Activated CD8-positive, alpha-beta T cell treated with anti-CD3 and anti-CD28 coated beads for 36 hours (primary cell): Measurements from ENCODE around the gene MST1R. TPM values are rescaled to one million over a fixed set of nuclear protein-coding genes. Genes with fewer than 3 reads are reported as not detected.
A peak's percentile ranks its signal among the peaks of the same experiment; 100 is the strongest.

ENCODE experiments used
- ATAC-seq: fragments of 200-7000 bp; cut with Tn5 transposase; one replicate; pipeline ENCODE4 v1.10.0; 2021; ENCODE audit warnings: mild to moderate bottlenecking, moderate library complexity
- CTCF ChIA-PET: fragments of 350-600 bp; sonication (Branson Sonifier 250); formaldehyde crosslinking; loops from one replicate; lab custom pipeline; 2021; ENCODE audit warnings: antibody characterized with exemption; lab: Charles Lee
- POLR2A ChIA-PET: fragments of 350-600 bp; sonication (Branson Sonifier 250); formaldehyde crosslinking; loops from one replicate; lab custom pipeline; 2021; ENCODE audit warnings: antibody characterized with exemption; lab: Charles Lee
- DNase-seq: peaks from one replicate; pipeline ENCODE4 v3.0.0-alpha.2; 2020
- H3K27ac Mint-ChIP-seq: one replicate; pipeline ENCODE4 v1.8.0; 2021; ENCODE audit warnings: mild to moderate bottlenecking, mixed read lengths
- H3K27me3 Mint-ChIP-seq: one replicate; pipeline ENCODE4 v1.8.0; 2021; ENCODE audit warnings: mixed read lengths
- H3K36me3 Mint-ChIP-seq: one replicate; pipeline ENCODE4 v1.8.0; 2021; ENCODE audit warnings: low read depth, mixed read lengths
- H3K4me1 Mint-ChIP-seq: one replicate; pipeline ENCODE4 v1.8.0; 2021; ENCODE audit warnings: low read depth, mixed read lengths
- H3K4me3 Mint-ChIP-seq: one replicate; pipeline ENCODE4 v1.8.0; 2021; ENCODE audit warnings: mild to moderate bottlenecking, moderate library complexity, mixed read lengths
- H3K9me3 Mint-ChIP-seq: one replicate; pipeline ENCODE4 v1.8.0; 2021; ENCODE audit warnings: mixed read lengths
- CTCF ChIP-seq: fragments of 200-600 bp; IDR thresholded peaks from one replicate; pipeline ENCODE4 v1.8.0; 2022; ENCODE audit warnings: antibody characterized with exemption, mild to moderate bottlenecking
- intact Hi-C: fragments of 100-400 bp; cut with micrococcal nuclease; formaldehyde crosslinking; loops from one replicate; pipeline ENCODE4 v1.10.0; 2022
- total RNA-seq, 2 experiments: library from RNA; stranded (reverse); gene quantifications; one replicate each; pipeline ENCODE4 v1.2.3, GENCODE V29; 2021

Gene MST1R
- total RNA-seq, 2 experiments from 2014 or later = 0.79 to 1.1 TPM

GRCh38 chr3:49929291-49930167 lies 25.9 kb upstream of the MST1R start, which contains the start of gene MON1A:
MON1A (minus strand) TSS chr3:49929811; CDS start chr3:49913346, 16,465 bp downstream.
- H3K27ac Mint-ChIP-seq = peak within 1 kb of the TSS; percentile 90
- H3K9me3 Mint-ChIP-seq = no peaks in the 10 kb centered on the region
- intact Hi-C loops = no loop called here
- ChIA-PET POLR2A (interaction anchor here (0.7 to 4.7 kb wide), 8 partner anchors 11 to 370 kb away, joined by 3 to 28 read pairs (median 3); partner anchors contain the start of genes RBM6 and UBA7), CTCF (interaction anchor here (1.3 to 3.1 kb wide), 5 partner anchors 11 to 127 kb away, joined by 3 to 10 read pairs (median 4); partner anchors contain the start of genes INKA1 and RBM6)
- peak within 1 kb of the TSS; percentile 86 for H3K4me3 Mint-ChIP-seq
- TF ChIP-seq CTCF = peak; percentile 33
- no peaks in the 10 kb centered on the region for H3K27me3 Mint-ChIP-seq
- H3K36me3 Mint-ChIP-seq = peaks cover 3% of the 10 kb centered on the region
- peaks cover 25% of the 10 kb centered on the region for H3K4me1 Mint-ChIP-seq
- ATAC-seq = peak; percentile 95
- peak; percentile 92 for DNase-seq

GRCh38 chr3:49928481-49929017 lies 24.9 kb upstream of the MST1R start:
- intact Hi-C loops = no loop called here
- Mint-ChIP-seq H3K9me3 (no peaks in the 10 kb centered on the region), H3K4me1 (peaks cover 25% of the 10 kb centered on the region), H3K27me3 (no peaks in the 10 kb centered on the region), H3K4me3 (peak overlapping the region; percentile 86), H3K27ac (peak overlapping the region; percentile 73), H3K36me3 (peaks cover 8% of the 10 kb centered on the region)
- ATAC-seq (no peak), DNase-seq (no peak)
- TF ChIP-seq CTCF = no peak
- ChIA-PET POLR2A (interaction anchor here (0.7 to 4.7 kb wide), 3 partner anchors 11 to 194 kb away, joined by 3 to 28 read pairs (median 3); partner anchors contain the start of gene RBM6), CTCF (interaction anchor here (0.7 to 3.1 kb wide), 5 partner anchors 12 to 126 kb away, joined by 3 to 10 read pairs (median 4); partner anchors contain the start of genes INKA1 and RBM6)

GRCh38 chr3:49927798-49928197 lies 24.1 kb upstream of the MST1R start:
- DNase-seq (no peak), ATAC-seq (no peak)
- TF ChIP-seq CTCF = no peak
- CTCF ChIA-PET = interaction anchor here (0.7 to 3.1 kb wide), 3 partner anchors 20 to 125 kb away, joined by 3 to 10 read pairs (median 3); partner anchors contain the start of gene INKA1
- H3K27me3 Mint-ChIP-seq = no peaks in the 10 kb centered on the region
- no peak overlapping the region for H3K27ac Mint-ChIP-seq
- POLR2A ChIA-PET = interaction anchor here (4.7 kb wide), 1 partner anchor 12 kb away, joined by 28 read pairs; the partner anchor contains the start of gene RBM6
- H3K4me3 Mint-ChIP-seq = no peak overlapping the region
- H3K9me3 Mint-ChIP-seq = no peaks in the 10 kb centered on the region
- H3K4me1 Mint-ChIP-seq = peaks cover 25% of the 10 kb centered on the region
- peaks cover 8% of the 10 kb centered on the region for H3K36me3 Mint-ChIP-seq
- intact Hi-C loops = no loop called here

GRCh38 chr3:49926117-49926728 lies 22.6 kb upstream of the MST1R start:
- ATAC-seq = no peak
- no peak overlapping the region for H3K4me3 Mint-ChIP-seq
- H3K4me1 Mint-ChIP-seq = peaks cover 25% of the 10 kb centered on the region
- H3K36me3 Mint-ChIP-seq = peaks cover 8% of the 10 kb centered on the region
- intact Hi-C loops = no loop called here
- H3K27me3 Mint-ChIP-seq = no peaks in the 10 kb centered on the region
- no peak for DNase-seq
- ChIA-PET CTCF (no interaction called here), POLR2A (no interaction called here)
- H3K27ac Mint-ChIP-seq = no peak overlapping the region
- no peak for TF ChIP-seq CTCF
- H3K9me3 Mint-ChIP-seq = no peaks in the 10 kb centered on the region
